ENCODE results near the gene RAG2. TPM values are rescaled to one million over a fixed set of nuclear protein-coding genes. Genes with fewer than 3 reads are reported as not detected.

The RAG2 gene
- total RNA-seq, 1 donor from 2014 or later, result not detected

DNA sequence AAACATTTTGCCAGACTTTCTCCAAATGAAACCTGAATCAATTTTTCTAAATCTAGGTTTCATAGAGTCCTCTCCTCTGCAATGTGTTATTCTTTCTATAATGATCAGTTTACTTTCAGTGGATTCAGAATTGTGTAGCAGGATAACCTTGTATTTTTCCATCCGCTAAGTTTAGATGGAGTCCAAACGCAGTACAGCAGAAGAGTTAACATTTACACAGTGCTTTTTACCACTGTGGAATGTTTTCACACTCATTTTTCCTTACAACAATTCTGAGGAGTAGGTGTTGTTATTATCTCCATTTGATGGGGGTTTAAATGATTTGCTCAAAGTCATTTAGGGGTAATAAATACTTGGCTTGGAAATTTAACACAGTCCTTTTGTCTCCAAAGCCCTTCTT is 20.7 kb downstream of the RAG2 start:
- FAIRE-seq, result no peak

DNA sequence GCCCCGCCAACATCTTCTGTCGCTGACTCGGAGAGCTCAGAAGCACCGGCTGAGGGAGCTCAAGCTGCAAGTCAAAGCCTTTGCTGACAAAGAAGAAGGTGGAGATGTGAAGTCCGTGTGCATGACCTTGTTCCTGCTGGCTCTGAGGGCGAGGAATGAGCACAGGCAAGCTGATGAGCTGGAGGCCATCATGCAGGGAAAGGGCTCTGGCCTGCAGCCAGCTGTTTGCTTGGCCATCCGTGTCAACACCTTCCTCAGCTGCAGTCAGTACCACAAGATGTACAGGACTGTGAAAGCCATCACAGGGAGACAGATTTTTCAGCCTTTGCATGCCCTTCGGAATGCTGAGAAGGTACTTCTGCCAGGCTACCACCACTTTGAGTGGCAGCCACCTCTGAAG is 23.6 kb downstream of the RAG2 start:
- no peak overlapping the region for H3K27ac Mint-ChIP-seq (ENCODE audit: unreplicated experiment)
- H3K4me2 ChIP-seq (ENCODE audit: low read length), result no peak overlapping the region
- no peak overlapping the region for H3K4me3 ChIP-seq (ENCODE audit: insufficient read depth, low read depth, low read length)
- no peaks in the 10 kb centered on the region for H3K27me3 ChIP-seq (ENCODE audit: insufficient read depth, low read length)
- no peak overlapping the region for H3K27ac ChIP-seq (ENCODE audit: low read depth, low read length)
- peaks cover 21% of the 10 kb centered on the region for H3K27me3 Mint-ChIP-seq (ENCODE audit: low read depth, unreplicated experiment)
- TF ChIP-seq CTCF (IDR thresholded peaks at IDR 0.05; ENCODE audit: insufficient read depth, low read depth, low read length) (no peak), EZH2 (IDR thresholded peaks at IDR 0.05; ENCODE audit: insufficient read depth, low read length) (no peak)
- FAIRE-seq (no peak), DNase-seq (ENCODE audit: low read depth) (no peak)
- peaks cover 14% of the 10 kb centered on the region for H3K4me1 ChIP-seq (ENCODE audit: insufficient read depth, low read length)
- H3K4me3 Mint-ChIP-seq (ENCODE audit: unreplicated experiment), result no peak overlapping the region
- H3K9me3 ChIP-seq (ENCODE audit: insufficient read depth, low read depth, low read length), result no peaks in the 10 kb centered on the region
- peaks cover 13% of the 10 kb centered on the region for H3K4me1 Mint-ChIP-seq (ENCODE audit: low read depth, unreplicated experiment)
- no peaks in the 10 kb centered on the region for H3K9me3 Mint-ChIP-seq (ENCODE audit: unreplicated experiment)
- H3K79me2 ChIP-seq (ENCODE audit: insufficient read depth, low read length), result no peaks in the 10 kb centered on the region
- H2AFZ ChIP-seq (ENCODE audit: low read depth, low read length), result no peak overlapping the region
- peaks cover 11% of the 10 kb centered on the region for H3K36me3 Mint-ChIP-seq (ENCODE audit: low read depth, unreplicated experiment)
- H3K9ac ChIP-seq (ENCODE audit: low read length), result no peak overlapping the region
- no peaks in the 10 kb centered on the region for H4K20me1 ChIP-seq (ENCODE audit: insufficient read depth, low read length)
- no peaks in the 10 kb centered on the region for H3K36me3 ChIP-seq (ENCODE audit: insufficient read depth, low read length)

More for the DNA sequence above, 20.7 kb downstream of the RAG2 start:
- peaks cover 11% of the 10 kb centered on the region for H3K36me3 Mint-ChIP-seq (ENCODE audit: low read depth, unreplicated experiment)
- Histone ChIP-seq H3K4me2 (ENCODE audit: low read length) (peak overlapping the region; percentile 54), H3K9me3 (ENCODE audit: insufficient read depth, low read depth, low read length) (peaks cover 3% of the 10 kb centered on the region), H4K20me1 (ENCODE audit: insufficient read depth, low read length) (no peaks in the 10 kb centered on the region), H3K79me2 (ENCODE audit: insufficient read depth, low read length) (no peaks in the 10 kb centered on the region), H3K36me3 (ENCODE audit: insufficient read depth, low read length) (no peaks in the 10 kb centered on the region), H2AFZ (ENCODE audit: low read depth, low read length) (no peak overlapping the region), H3K4me3 (ENCODE audit: insufficient read depth, low read depth, low read length) (no peak overlapping the region), H3K27me3 (ENCODE audit: insufficient read depth, low read length) (no peaks in the 10 kb centered on the region), H3K27ac (ENCODE audit: low read depth, low read length) (peak overlapping the region; percentile 52), H3K4me1 (ENCODE audit: insufficient read depth, low read length) (peaks cover 14% of the 10 kb centered on the region), H3K9ac (ENCODE audit: low read length) (peak overlapping the region; percentile 48)
- DNase-seq (ENCODE audit: low read depth), result no peak
- H3K9me3 Mint-ChIP-seq (ENCODE audit: unreplicated experiment), result peaks cover 5% of the 10 kb centered on the region
- no peak for TF ChIP-seq CTCF (IDR thresholded peaks at IDR 0.05; ENCODE audit: insufficient read depth, low read depth, low read length)
- no peak for TF ChIP-seq EZH2 (IDR thresholded peaks at IDR 0.05; ENCODE audit: insufficient read depth, low read length)
- peaks cover 10% of the 10 kb centered on the region for H3K27me3 Mint-ChIP-seq (ENCODE audit: low read depth, unreplicated experiment)
- peaks cover 13% of the 10 kb centered on the region for H3K4me1 Mint-ChIP-seq (ENCODE audit: low read depth, unreplicated experiment)
- no peak overlapping the region for H3K4me3 Mint-ChIP-seq (ENCODE audit: unreplicated experiment)
- H3K27ac Mint-ChIP-seq (ENCODE audit: unreplicated experiment), result no peak overlapping the region

- Histone ChIP-seq H3K79me2 (ENCODE audit: insufficient read depth, low read length) (no peaks in the 10 kb centered on the region), H2AFZ (ENCODE audit: low read depth, low read length) (no peak overlapping the region), H3K9me3 (ENCODE audit: insufficient read depth, low read depth, low read length) (no peaks in the 10 kb centered on the region), H3K4me2 (ENCODE audit: low read length) (no peak overlapping the region), H3K27me3 (ENCODE audit: insufficient read depth, low read length) (peaks cover 10% of the 10 kb centered on the region), H3K9ac (ENCODE audit: low read length) (no peak overlapping the region), H3K4me3 (ENCODE audit: insufficient read depth, low read depth, low read length) (no peak overlapping the region), H3K27ac (ENCODE audit: low read depth, low read length) (no peak overlapping the region), H3K4me1 (ENCODE audit: insufficient read depth, low read length) (peaks cover 3% of the 10 kb centered on the region), H4K20me1 (ENCODE audit: insufficient read depth, low read length) (no peaks in the 10 kb centered on the region), H3K36me3 (ENCODE audit: insufficient read depth, low read length) (no peaks in the 10 kb centered on the region)
- peaks cover 6% of the 10 kb centered on the region for H3K36me3 Mint-ChIP-seq (ENCODE audit: low read depth, unreplicated experiment)
- FAIRE-seq (no peak), DNase-seq (ENCODE audit: low read depth) (no peak)
- peaks cover 21% of the 10 kb centered on the region for H3K27me3 Mint-ChIP-seq (ENCODE audit: low read depth, unreplicated experiment)
- TF ChIP-seq CTCF (IDR thresholded peaks at IDR 0.05; ENCODE audit: insufficient read depth, low read depth, low read length), result no peak
- TF ChIP-seq EZH2 (IDR thresholded peaks at IDR 0.05; ENCODE audit: insufficient read depth, low read length), result no peak
- H3K4me1 Mint-ChIP-seq (ENCODE audit: low read depth, unreplicated experiment), result no peaks in the 10 kb centered on the region
- H3K9me3 Mint-ChIP-seq (ENCODE audit: unreplicated experiment), result no peaks in the 10 kb centered on the region
- H3K4me3 Mint-ChIP-seq (ENCODE audit: unreplicated experiment), result no peak overlapping the region
- no peak overlapping the region for H3K27ac Mint-ChIP-seq (ENCODE audit: unreplicated experiment)
Observed at GRCh38 chr11:36569095-36569494, 28.9 kb downstream of the RAG2 start.
